ENCODE measurements around the gene PREPL. TPM values are rescaled to one million over a fixed set of nuclear protein-coding genes. Genes with fewer than 3 reads are reported as not detected.
"Not testable (repeated sequence)": the region's sequence is repeated elsewhere in the genome, so short reads cannot be mapped to it uniquely, and the experiment has no call there.

Gene PREPL
- total and polyA plus RNA-seq, 2 donors from 2014 or later: 32.1 to 67.9 TPM

- H3K27ac ChIP-seq (ENCODE audit: low read depth in 2 of 2, low read length in 2 of 2): no peak overlapping the region
- no peak for TF ChIP-seq CTCF (IDR thresholded peaks at IDR 0.05; ENCODE audit: borderline replicate concordance, extremely low read depth, insufficient read depth)
- no peak overlapping the region for H3K9ac ChIP-seq (ENCODE audit: low read length in 3 of 3)
- H3K4me3 ChIP-seq (ENCODE audit: low read length in 3 of 3): no peak overlapping the region
- H3K9me3 ChIP-seq (ENCODE audit: control insufficient read depth in 2 of 3, insufficient read depth in 1 of 3, low read length in 3 of 3): no peaks in the 10 kb centered on the region
- H3K27me3 ChIP-seq (ENCODE audit: control insufficient read depth, insufficient read depth, low read length): no peaks in the 10 kb centered on the region
- DNase-seq (peak in 1 of 5 donors; percentile 18), FAIRE-seq (no peak)
- intact Hi-C loops (cut with DNase I): no loop called here
- no peaks in the 10 kb centered on the region for H3K4me1 ChIP-seq (ENCODE audit: control insufficient read depth in 2 of 3, insufficient read depth in 2 of 3, low read depth in 1 of 3, low read length in 3 of 3)
- no peaks in the 10 kb centered on the region for H3K36me3 ChIP-seq (ENCODE audit: control insufficient read depth in 2 of 3, insufficient read depth in 3 of 3, low read length in 3 of 3)
These were observed 27.6 kb upstream of the PREPL start for GRCh38 chr2:44388877-44389276.

GRCh38 chr2:44385226-44385625, 23.9 kb upstream of the PREPL start:
- H3K9me3 ChIP-seq (ENCODE audit: control insufficient read depth in 2 of 3, insufficient read depth in 1 of 3, low read length in 3 of 3); H3K4me1 ChIP-seq (ENCODE audit: control insufficient read depth in 2 of 3, insufficient read depth in 2 of 3, low read depth in 1 of 3, low read length in 3 of 3); H3K4me3 ChIP-seq (ENCODE audit: low read length in 3 of 3); H3K27ac ChIP-seq (ENCODE audit: low read depth in 2 of 2, low read length in 2 of 2); H3K9ac ChIP-seq (ENCODE audit: low read length in 3 of 3); intact Hi-C loops (cut with DNase I); H3K36me3 ChIP-seq (ENCODE audit: control insufficient read depth in 2 of 3, insufficient read depth in 3 of 3, low read length in 3 of 3); H3K27me3 ChIP-seq (ENCODE audit: control insufficient read depth, insufficient read depth, low read length); DNase-seq; FAIRE-seq: not testable (repeated sequence)

GRCh38 chr2:44377486-44377885, 16.2 kb upstream of the PREPL start:
- Histone ChIP-seq H3K4me1 (ENCODE audit: control insufficient read depth in 2 of 3, insufficient read depth in 2 of 3, low read depth in 1 of 3, low read length in 3 of 3) (peaks cover 0 to 4% (median 0%) of the 10 kb centered on the region in 3 donors), H3K27ac (ENCODE audit: low read depth in 2 of 2, low read length in 2 of 2) (no peak overlapping the region), H3K27me3 (ENCODE audit: control insufficient read depth, insufficient read depth, low read length) (no peaks in the 10 kb centered on the region), H3K4me3 (ENCODE audit: low read length in 3 of 3) (no peak overlapping the region), H3K36me3 (ENCODE audit: control insufficient read depth in 2 of 3, insufficient read depth in 3 of 3, low read length in 3 of 3) (no peaks in the 10 kb centered on the region), H3K9me3 (ENCODE audit: control insufficient read depth in 2 of 3, insufficient read depth in 1 of 3, low read length in 3 of 3) (no peaks in the 10 kb centered on the region), H3K9ac (ENCODE audit: low read length in 3 of 3) (no peak overlapping the region)
- intact Hi-C loops (cut with DNase I): no loop called here
- no peak for TF ChIP-seq CTCF (IDR thresholded peaks at IDR 0.05; ENCODE audit: borderline replicate concordance, extremely low read depth, insufficient read depth)
- DNase-seq (no peak), FAIRE-seq (no peak)

GRCh38 chr2:44372246-44372645, 11.0 kb upstream of the PREPL start:
- intact Hi-C loops (cut with DNase I): no loop called here
- H3K27me3 ChIP-seq (ENCODE audit: control insufficient read depth, insufficient read depth, low read length): no peaks in the 10 kb centered on the region
- TF ChIP-seq CTCF (IDR thresholded peaks at IDR 0.05; ENCODE audit: borderline replicate concordance, extremely low read depth, insufficient read depth): no peak
- H3K9ac ChIP-seq (ENCODE audit: low read length in 3 of 3): no peak overlapping the region
- no peak overlapping the region for H3K27ac ChIP-seq (ENCODE audit: low read depth in 2 of 2, low read length in 2 of 2)
- FAIRE-seq (no peak), DNase-seq (no peak)
- peaks cover 0 to 4% (median 0%) of the 10 kb centered on the region in 3 donors for H3K4me1 ChIP-seq (ENCODE audit: control insufficient read depth in 2 of 3, insufficient read depth in 2 of 3, low read depth in 1 of 3, low read length in 3 of 3)
- no peak overlapping the region for H3K4me3 ChIP-seq (ENCODE audit: low read length in 3 of 3)
- H3K36me3 ChIP-seq (ENCODE audit: control insufficient read depth in 2 of 3, insufficient read depth in 3 of 3, low read length in 3 of 3): no peaks in the 10 kb centered on the region
- H3K9me3 ChIP-seq (ENCODE audit: control insufficient read depth in 2 of 3, insufficient read depth in 1 of 3, low read length in 3 of 3): no peaks in the 10 kb centered on the region

Data from kidney (tissue), 14 donors.